Measurements from ENCODE around the gene ALKBH6. TPM values are rescaled to one million over a fixed set of nuclear protein-coding genes. Genes with fewer than 3 reads are reported as not detected.

Gene ALKBH6
- total and polyA plus RNA-seq, 2 of the 13 experiments (the other 11 are each of a cell fraction or from before 2014, with no cell fraction given) = 13.7 to 18.1 TPM

DNA sequence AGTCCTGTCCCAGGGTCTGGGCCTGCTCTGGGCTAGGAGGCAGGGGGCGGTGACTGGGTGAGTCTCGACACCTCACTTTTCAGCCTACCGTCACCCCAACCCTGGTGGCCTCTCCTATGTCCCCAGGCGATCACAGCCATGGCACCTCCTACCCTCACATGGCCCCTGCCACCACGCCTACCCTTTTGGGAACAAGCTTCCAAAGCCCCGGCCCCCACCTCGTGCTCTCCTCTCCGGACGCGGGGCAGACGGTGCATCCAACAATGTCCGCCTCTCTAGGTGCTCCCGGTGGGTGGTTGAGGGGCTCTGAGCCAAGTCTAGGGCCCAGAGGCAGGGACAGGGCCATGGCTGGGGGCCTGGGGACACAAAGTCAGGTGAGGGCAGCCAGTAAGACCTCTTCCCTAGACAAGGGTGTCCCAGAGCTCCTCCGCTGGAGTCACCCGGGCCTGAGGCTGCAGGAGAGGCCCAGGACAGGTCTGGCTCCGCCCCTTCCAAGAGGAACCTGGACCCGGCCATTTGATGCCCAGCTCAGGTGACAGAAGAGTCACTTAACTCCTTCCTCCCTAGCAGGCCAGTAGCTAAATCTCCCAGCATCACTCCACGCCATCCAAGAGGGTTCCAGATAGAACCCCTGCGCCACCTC is 5.6 kb downstream of the ALKBH6 start, which contains the start of gene SYNE4 (continued):
- peak; percentile 78; the same call in 1 of the 2 replicates for TF ChIP-seq ZNF546 (CRISPR knock-in tag; conservative IDR thresholded peaks at IDR 0.05)
- peak in 1 of 2 experiments; percentile 10; a peak in 1 of 4 replicates for TF ChIP-seq EP300 (IDR thresholded peaks at IDR 0.05; ENCODE audit: low read depth in 2 of 2, low read length in 2 of 2)
- TF ChIP-seq EP300 (CRISPR knock-in tag; IDR thresholded peaks at IDR 0.05; ENCODE audit: borderline replicate concordance) = no peak
- no peak for TF ChIP-seq ZNF33A (CRISPR knock-in tag; IDR thresholded peaks at IDR 0.05; ENCODE audit: borderline replicate concordance)
- no peak for TF ChIP-seq ZNF775 (CRISPR knock-in tag; IDR thresholded peaks at IDR 0.05; ENCODE audit: borderline replicate concordance)
- TF ChIP-seq PAWR (CRISPR knock-in tag; IDR thresholded peaks at IDR 0.05; ENCODE audit: borderline replicate concordance) = no peak
- TF ChIP-seq ARID4A (CRISPR knock-in tag; IDR thresholded peaks at IDR 0.05; ENCODE audit: borderline replicate concordance) = peak; percentile 80; the same call in 1 of the 2 replicates
- TF ChIP-seq, protein P1, sequence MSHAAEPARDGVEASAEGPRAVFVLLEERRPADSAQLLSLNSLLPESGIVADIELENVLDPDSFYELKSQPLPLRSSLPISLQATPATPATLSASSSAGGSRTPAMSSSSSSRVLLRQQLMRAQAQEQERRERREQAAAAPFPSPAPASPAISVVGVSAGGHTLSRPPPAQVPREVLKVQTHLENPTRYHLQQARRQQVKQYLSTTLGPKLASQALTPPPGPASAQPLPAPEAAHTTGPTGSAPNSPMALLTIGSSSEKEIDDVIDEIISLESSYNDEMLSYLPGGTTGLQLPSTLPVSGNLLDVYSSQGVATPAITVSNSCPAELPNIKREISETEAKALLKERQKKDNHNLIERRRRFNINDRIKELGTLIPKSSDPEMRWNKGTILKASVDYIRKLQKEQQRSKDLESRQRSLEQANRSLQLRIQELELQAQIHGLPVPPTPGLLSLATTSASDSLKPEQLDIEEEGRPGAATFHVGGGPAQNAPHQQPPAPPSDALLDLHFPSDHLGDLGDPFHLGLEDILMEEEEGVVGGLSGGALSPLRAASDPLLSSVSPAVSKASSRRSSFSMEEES (CRISPR knock-in tag; IDR thresholded peaks at IDR 0.05) = no peak
- TF ChIP-seq ZNF577 (CRISPR knock-in tag; IDR thresholded peaks at IDR 0.05; ENCODE audit: borderline replicate concordance, low read depth) = no peak
- TF ChIP-seq, protein P2, sequence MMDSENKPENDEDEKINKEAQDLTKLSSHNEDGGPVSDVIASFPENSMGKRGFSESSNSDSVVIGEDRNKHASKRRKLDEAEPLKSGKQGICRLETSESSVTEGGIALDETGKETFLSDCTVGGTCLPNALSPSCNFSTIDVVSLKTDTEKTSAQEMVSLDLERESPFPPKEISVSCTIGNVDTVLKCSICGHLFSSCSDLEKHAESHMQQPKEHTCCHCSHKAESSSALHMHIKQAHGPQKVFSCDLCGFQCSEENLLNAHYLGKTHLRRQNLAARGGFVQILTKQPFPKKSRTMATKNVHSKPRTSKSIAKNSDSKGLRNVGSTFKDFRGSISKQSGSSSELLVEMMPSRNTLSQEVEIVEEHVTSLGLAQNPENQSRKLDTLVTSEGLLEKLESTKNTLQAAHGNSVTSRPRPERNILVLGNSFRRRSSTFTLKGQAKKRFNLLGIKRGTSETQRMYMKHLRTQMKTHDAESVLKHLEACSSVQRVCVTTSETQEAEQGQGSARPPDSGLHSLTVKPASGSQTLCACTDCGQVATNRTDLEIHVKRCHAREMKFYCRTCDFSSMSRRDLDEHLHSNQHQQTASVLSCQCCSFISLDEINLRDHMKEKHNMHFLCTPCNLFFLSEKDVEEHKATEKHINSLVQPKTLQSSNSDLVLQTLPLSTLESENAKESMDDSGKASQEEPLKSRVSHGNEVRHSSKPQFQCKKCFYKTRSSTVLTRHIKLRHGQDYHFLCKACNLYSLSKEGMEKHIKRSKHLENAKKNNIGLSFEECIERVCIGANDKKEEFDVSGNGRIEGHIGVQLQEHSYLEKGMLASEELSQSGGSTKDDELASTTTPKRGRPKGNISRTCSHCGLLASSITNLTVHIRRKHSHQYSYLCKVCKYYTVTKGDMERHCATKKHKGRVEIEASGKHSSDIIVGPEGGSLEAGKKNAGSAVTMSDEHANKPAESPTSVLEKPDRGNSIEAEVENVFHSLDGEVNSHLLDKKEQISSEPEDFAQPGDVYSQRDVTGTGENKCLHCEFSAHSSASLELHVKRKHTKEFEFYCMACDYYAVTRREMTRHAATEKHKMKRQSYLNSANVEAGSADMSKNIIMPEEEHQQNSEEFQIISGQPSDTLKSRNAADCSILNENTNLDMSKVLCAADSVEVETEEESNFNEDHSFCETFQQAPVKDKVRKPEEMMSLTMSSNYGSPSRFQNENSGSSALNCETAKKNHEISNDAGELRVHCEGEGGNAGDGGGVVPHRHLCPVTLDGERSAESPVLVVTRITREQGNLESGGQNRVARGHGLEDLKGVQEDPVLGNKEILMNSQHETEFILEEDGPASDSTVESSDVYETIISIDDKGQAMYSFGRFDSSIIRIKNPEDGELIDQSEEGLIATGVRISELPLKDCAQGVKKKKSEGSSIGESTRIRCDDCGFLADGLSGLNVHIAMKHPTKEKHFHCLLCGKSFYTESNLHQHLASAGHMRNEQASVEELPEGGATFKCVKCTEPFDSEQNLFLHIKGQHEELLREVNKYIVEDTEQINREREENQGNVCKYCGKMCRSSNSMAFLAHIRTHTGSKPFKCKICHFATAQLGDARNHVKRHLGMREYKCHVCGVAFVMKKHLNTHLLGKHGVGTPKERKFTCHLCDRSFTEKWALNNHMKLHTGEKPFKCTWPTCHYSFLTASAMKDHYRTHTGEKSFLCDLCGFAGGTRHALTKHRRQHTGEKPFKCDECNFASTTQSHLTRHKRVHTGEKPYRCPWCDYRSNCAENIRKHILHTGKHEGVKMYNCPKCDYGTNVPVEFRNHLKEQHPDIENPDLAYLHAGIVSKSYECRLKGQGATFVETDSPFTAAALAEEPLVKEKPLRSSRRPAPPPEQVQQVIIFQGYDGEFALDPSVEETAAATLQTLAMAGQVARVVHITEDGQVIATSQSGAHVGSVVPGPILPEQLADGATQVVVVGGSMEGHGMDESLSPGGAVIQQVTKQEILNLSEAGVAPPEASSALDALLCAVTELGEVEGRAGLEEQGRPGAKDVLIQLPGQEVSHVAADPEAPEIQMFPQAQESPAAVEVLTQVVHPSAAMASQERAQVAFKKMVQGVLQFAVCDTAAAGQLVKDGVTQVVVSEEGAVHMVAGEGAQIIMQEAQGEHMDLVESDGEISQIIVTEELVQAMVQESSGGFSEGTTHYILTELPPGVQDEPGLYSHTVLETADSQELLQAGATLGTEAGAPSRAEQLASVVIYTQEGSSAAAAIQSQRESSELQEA (CRISPR knock-in tag; IDR thresholded peaks at IDR 0.05; ENCODE audit: not compliant biosample characterization) = peak; percentile 74

Measured in HepG2 (cell line).